ENCODE measurements around the gene PTPN14.

- no peak for TF ChIP-seq POLR2A (IDR thresholded peaks at IDR 0.05)
- TF ChIP-seq EP300 (IDR thresholded peaks at IDR 0.05; ENCODE audit: low read depth) = no peak
- no peak for TF ChIP-seq CTCF (IDR thresholded peaks at IDR 0.05)
- TF ChIP-seq POLR2AphosphoS5 (IDR thresholded peaks at IDR 0.05) = no peak
Measured at GRCh38 chr1:214397497-214397896, 153.9 kb downstream of the PTPN14 start.

Measured in transverse colon (tissue), 4 donors.